Choroid plexus epithelial cell (primary cell): ENCODE data around the gene TMEM120B.

Experiments
- DNase-seq: peaks from one replicate; pipeline ENCODE4 v3.0.0-alpha.2; 2010; ENCODE audit warnings: low read depth
- H3K4me3 ChIP-seq: 2 replicates; pipeline ENCODE4 v1.5.1; 2011; ENCODE audit warnings: low read depth, mild to moderate bottlenecking, control low read depth, low read length, moderate library complexity
- TF ChIP-seq, protein P1 (sequence below): conservative IDR thresholded peaks from 2 replicates; pipeline ENCODE4 v1.5.1; 2011; ENCODE audit warnings: low read depth, mild to moderate bottlenecking, control low read depth, inconsistent platforms, low read length, moderate library complexity

TMEM120B gene

DNA sequence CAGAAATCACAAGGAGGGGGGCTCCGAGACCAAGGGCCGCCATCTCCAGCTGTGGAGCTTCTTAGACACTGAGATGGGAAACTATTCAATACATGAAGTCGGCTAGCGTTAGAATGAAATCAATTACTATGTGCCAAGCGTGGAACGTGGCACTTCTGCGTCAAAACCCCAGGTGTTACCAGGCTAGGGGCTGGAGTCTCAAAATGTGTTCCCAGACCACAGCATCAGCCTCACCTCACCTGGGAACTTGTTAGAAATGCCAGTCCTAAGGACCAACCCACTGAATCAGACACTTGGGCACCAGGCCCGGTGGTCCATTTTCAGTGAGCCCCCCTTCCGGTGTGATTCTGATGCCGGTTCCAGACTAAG lies 86.2 kb downstream of the TMEM120B start:
- peak overlapping the region; percentile 63 for H3K4me3 ChIP-seq
- TF ChIP-seq, protein P1, sequence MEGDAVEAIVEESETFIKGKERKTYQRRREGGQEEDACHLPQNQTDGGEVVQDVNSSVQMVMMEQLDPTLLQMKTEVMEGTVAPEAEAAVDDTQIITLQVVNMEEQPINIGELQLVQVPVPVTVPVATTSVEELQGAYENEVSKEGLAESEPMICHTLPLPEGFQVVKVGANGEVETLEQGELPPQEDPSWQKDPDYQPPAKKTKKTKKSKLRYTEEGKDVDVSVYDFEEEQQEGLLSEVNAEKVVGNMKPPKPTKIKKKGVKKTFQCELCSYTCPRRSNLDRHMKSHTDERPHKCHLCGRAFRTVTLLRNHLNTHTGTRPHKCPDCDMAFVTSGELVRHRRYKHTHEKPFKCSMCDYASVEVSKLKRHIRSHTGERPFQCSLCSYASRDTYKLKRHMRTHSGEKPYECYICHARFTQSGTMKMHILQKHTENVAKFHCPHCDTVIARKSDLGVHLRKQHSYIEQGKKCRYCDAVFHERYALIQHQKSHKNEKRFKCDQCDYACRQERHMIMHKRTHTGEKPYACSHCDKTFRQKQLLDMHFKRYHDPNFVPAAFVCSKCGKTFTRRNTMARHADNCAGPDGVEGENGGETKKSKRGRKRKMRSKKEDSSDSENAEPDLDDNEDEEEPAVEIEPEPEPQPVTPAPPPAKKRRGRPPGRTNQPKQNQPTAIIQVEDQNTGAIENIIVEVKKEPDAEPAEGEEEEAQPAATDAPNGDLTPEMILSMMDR = no peak
- DNase-seq = no peak

DNA sequence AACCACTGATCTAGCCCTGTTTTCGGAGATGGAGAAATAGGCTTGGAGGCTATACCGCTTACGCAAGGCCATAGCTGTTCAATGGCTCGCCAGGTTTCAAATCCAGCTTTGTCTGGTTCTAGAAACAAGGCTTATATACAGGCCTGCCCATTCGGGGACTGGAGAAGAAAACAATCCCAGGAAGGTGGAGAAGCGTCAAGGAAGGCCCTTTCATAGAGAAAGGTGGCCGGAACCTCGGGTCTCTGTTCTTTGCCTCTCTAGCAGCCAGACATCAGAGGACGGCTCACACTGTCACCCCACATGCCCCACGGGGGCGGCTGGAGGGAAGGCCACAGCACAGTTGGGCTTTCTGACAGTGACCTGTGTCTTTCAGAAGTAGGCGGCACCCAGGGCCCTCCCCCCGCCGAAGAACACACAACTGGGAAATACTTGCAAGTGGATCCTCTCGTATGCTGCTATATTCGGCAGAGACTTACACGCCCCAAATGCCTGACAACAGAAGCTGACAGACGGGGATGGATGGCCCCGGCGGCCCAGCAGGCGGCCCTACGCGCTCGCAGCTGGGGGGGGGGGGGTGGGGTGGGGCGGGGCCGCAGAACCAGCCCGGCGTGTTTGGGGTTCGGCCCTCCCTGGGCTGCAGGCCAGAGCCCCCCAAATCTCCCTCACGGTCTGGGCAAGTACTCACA lies 86.7 kb downstream of the TMEM120B start:
- TF ChIP-seq, protein P1 = no peak
- peak overlapping the region; percentile 63 for H3K4me3 ChIP-seq
- peak; percentile 91 for DNase-seq

DNA sequence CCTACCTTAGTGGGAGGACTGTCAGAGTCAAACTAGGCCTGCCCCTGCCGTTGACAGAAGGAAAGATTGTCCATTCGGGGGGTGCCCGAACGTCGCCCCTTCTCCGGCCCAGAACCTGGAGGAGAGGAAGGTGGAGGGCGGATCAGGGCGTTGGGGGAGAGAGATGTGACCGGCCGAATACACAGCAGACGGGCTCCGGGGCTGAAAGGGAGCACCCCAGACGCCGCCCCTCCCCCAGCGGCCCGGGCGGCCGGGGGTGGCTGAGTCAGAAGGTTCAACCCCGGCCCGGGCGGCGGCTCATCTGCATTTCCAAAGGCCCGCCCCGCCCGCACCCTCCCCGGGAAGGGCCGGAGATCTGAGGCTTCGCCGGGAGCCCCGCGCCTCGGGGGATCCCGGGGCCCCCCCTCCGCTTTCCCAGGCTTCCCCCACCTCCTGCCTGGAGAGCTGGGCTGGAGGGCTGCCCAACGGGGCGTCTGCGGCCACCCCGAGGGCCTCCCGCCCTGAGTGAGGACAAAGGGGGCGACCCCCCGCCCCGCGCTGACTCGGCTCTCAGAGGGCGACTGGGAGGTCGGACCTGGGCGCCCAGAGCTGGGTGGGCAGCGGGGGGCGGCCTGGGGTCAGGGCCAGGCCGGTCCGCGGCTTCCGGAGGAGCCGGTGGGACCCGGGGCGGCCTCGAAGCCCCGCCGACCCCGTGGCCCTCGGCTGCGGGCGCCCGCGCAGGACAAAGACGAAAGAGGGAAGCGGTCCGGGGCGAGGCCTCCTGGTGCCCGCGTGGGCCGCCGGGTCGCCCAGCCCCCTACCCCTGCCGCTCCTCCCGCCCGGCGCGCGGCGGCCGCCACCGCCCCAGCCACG lies 87.5 kb downstream of the TMEM120B start:
- peak overlapping the region; percentile 63 for H3K4me3 ChIP-seq
- TF ChIP-seq, protein P1 = no peak
- peak; percentile 90 for DNase-seq

DNA sequence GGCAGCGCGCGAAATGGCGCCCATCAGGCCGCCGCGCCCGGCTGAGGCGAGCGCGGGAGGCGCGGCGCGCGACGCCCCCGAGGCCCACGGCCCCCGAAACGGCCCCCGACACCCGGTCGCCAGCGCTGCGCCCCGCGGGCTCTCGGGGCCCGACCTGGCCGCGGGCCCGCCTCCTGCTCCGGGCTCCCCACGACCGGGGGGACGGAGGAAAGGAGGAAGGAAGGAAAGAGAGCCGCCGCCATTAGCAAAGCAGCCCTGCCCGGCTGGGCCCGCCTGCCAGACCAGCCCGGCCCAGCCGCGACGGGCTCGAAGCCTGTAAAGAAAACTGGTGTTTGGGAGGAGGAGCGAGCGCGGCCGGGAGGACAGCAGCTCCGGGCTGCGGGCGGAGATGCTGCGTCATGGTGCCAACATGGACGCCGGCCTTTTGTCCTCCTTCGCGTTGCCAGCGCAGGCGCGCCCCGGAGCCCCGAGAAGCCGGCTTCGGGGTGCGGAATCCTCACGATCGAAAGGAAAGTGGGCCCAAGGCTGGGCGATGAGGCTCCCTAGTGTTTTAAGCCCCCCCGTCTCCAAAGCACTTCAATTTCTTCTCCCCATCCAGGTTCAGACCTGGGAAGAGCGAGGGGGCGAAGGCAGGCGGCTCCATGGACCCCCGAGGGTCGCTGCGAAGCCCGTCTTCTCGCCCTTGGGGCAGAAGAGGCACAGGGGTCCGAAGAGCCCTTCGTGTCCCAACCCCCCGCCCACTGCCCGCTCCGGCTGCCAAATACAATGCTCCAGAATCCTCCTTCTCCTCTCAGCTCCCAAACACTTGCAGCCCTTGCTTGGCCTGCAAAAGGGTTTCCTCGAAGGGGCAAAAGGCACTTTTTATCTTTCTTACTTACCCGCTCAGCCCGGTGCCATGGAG lies 88.4 kb downstream of the TMEM120B start:
- TF ChIP-seq, protein P1 = no peak
- DNase-seq = peak; percentile 90
- peak overlapping the region; percentile 63 for H3K4me3 ChIP-seq

DNA sequence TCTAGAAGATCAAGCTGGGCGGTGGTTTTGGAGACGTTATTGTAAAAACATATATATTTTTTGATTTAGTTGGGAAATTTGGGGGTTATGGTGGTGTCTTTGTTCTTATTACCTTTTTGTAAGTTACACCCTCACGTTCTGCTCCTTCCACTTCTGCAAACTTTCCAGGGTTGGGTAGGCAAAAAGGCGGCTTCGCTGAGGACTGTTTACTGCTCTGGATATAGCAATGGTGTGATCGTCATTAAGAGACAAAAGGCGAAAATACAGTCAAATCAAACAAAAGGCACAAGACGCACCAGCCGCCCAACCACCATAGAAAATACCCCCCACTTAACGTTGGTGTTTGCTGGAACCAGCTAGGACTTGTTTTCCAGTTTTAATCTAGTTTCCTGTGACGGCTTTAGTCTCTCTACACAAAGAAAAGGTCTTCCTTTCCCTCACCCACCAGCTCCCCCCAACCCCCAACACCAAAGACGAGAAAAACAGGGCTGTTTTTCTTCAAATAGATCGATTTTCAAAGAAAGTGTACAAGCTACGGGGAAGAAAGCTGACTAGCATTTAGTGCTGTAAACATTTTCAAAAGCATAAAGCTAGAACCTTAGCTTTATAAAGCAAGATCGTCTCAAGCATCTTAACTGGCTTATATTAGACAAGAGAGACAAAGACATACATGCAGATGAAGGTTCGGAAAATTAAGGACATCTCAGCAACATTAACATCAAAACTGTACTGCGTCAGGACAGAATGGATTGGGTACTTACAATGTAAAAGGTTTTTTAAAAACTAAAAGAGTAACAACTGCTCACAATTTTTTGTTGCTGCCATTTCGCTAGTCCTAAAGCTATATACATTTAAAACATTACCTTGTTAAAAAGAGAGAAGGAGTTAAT lies 89.3 kb downstream of the TMEM120B start:
- H3K4me3 ChIP-seq = peak overlapping the region; percentile 63
- DNase-seq = peak; percentile 61
- TF ChIP-seq, protein P1 = no peak

DNA sequence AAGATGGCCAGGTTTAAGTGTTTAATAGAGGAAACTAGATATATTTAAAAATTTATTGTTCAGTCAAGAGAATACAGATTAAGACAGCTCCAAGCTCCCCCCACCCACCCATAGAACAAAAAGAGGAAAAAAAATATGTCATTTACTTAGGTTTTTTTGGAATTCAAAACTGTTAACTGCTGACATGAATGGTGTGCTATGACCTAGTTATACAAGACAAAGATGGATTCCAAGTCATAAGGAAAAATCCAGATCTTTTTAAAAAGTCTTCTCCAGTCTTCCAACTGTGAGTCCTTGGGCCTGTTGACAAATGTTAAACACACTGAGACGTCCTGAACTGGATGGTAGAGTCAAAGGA lies 89.9 kb downstream of the TMEM120B start:
- TF ChIP-seq, protein P1 = no peak
- no peak for DNase-seq
- H3K4me3 ChIP-seq = peak overlapping the region; percentile 63
